Kidney (tissue), 14 donors: ENCODE results near the gene LTBP1. TPM values are rescaled to one million over a fixed set of nuclear protein-coding genes. Genes with fewer than 3 reads are reported as not detected.

Experiments used
- DNase-seq, 5 donors: peaks; one replicate each; pipeline ENCODE4 v3.0.0-alpha.2; 2013 to 2020
- FAIRE-seq: peaks from 2 replicates; lab custom pipeline; 2012; peaks lifted over from hg19 to GRCh38; lab: Jason Lieb, UNC
- H3K27ac ChIP-seq, 2 donors: one replicate each; pipeline ENCODE4 v1.7.0; 2013; ENCODE audit warnings: low read depth in 2 of 2, low read length in 2 of 2, inconsistent platforms in 1 of 2
- H3K27me3 ChIP-seq: one replicate; pipeline ENCODE4 v1.7.1; 2013; ENCODE audit warnings: low read length, inconsistent platforms; ENCODE audit not compliant: control insufficient read depth, insufficient read depth
- H3K36me3 ChIP-seq, 3 donors: one replicate each; pipeline versions ENCODE4 v1.7.0 to v1.7.1; 2013; ENCODE audit warnings: low read length in 3 of 3, control low read depth in 1 of 3, inconsistent platforms in 1 of 3; ENCODE audit not compliant: insufficient read depth in 3 of 3, control insufficient read depth in 2 of 3
- H3K4me1 ChIP-seq, 3 donors: one replicate each; pipeline versions ENCODE4 v1.7.0 to v1.7.1; 2013; ENCODE audit warnings: low read length in 3 of 3, inconsistent platforms in 1 of 3, low read depth in 1 of 3; ENCODE audit not compliant: control insufficient read depth in 2 of 3, insufficient read depth in 2 of 3
- H3K4me3 ChIP-seq, 3 donors: one replicate each; pipeline versions ENCODE4 v1.7.0 to v1.8.1; 2013; ENCODE audit warnings: low read length in 3 of 3, control low read depth in 1 of 3, inconsistent platforms in 1 of 3
- H3K9ac ChIP-seq, 3 donors: one replicate each; pipeline versions ENCODE4 v1.7.0 to v1.7.1; 2013; ENCODE audit warnings: low read length in 3 of 3, control low read depth in 1 of 3, inconsistent platforms in 1 of 3
- H3K9me3 ChIP-seq, 3 donors: one replicate each; pipeline versions ENCODE4 v1.7.0 to v1.7.1; 2013; ENCODE audit warnings: low read length in 3 of 3, control low read depth in 1 of 3, inconsistent platforms in 1 of 3; ENCODE audit not compliant: control insufficient read depth in 2 of 3, insufficient read depth in 1 of 3
- CTCF ChIP-seq: IDR thresholded peaks from 3 replicates; pipeline ENCODE4 v1.5.1; 2012; ENCODE audit warnings: mild to moderate bottlenecking, moderate library complexity, borderline replicate concordance; ENCODE audit not compliant: insufficient read depth; ENCODE audit errors: extremely low read depth
- intact Hi-C: fragments of 100-400 bp; cut with DNase I; formaldehyde crosslinking; loops from one replicate; pipeline ENCODE4 v1.11.1; 2022
- polyA plus RNA-seq: library from polyadenylated mRNA; stranded (reverse); fragments of 350-450 nt; fragmentation: Illumina TruSeq; extraction: RNeasy Lipid Tissue Mini Kit (QIAGEN cat#74804); gene quantifications from one replicate; pipeline ENCODE4 v1.2.3, GENCODE V29; 2014; ENCODE audit warnings: low read depth, low replicate concordance; ENCODE audit not compliant: insufficient read depth
- total RNA-seq: library from RNA; stranded (reverse); fragmentation: NEBNext Ultra II Directional; extraction: Animal tissue kit (Norgen Biotek cat#: 25700); gene quantifications from one replicate; pipeline ENCODE4 v1.2.1, GENCODE V29; 2021
- donor health status: control.
- donor health status: control.
- donor health status: control.
- donor health status: control.
- donor health status: control.
- donor health status: DM: yes; HTN: yes; CAD: no.
- donor health status: Normal renal cell carcinoma (clear cell type).

LTBP1 gene
- total and polyA plus RNA-seq, 2 donors from 2014 or later: 9.3 to 39.8 TPM

GRCh38 chr2:33221046-33221784 lies 274.5 kb downstream of the LTBP1 start:
- Histone ChIP-seq H3K9ac (no peak overlapping the region), H3K4me3 (no peak overlapping the region), H3K36me3 (no peaks in the 10 kb centered on the region), H3K4me1 (peaks cover 0 to 4% (median 0%) of the 10 kb centered on the region in 3 donors), H3K9me3 (no peaks in the 10 kb centered on the region), H3K27ac (no peak overlapping the region), H3K27me3 (no peaks in the 10 kb centered on the region)
- DNase-seq: peak in 2 of 5 donors; percentile 30 to 40
- FAIRE-seq: no peak
- intact Hi-C loops: no loop called here
- no peak for TF ChIP-seq CTCF

GRCh38 chr2:33222309-33222708 lies 275.6 kb downstream of the LTBP1 start:
- intact Hi-C loops: no loop called here
- H3K9me3 ChIP-seq: no peaks in the 10 kb centered on the region
- H3K9ac ChIP-seq: no peak overlapping the region
- no peak for TF ChIP-seq CTCF
- H3K36me3 ChIP-seq: no peaks in the 10 kb centered on the region
- no peak for DNase-seq
- no peak overlapping the region for H3K27ac ChIP-seq
- no peak overlapping the region for H3K4me3 ChIP-seq
- no peak for FAIRE-seq
- H3K4me1 ChIP-seq: no peaks in the 10 kb centered on the region
- no peaks in the 10 kb centered on the region for H3K27me3 ChIP-seq

- DNase-seq (no peak), FAIRE-seq (no peak)
- no peak overlapping the region for H3K4me3 ChIP-seq
- H3K9me3 ChIP-seq: no peaks in the 10 kb centered on the region
- no peaks in the 10 kb centered on the region for H3K4me1 ChIP-seq
- no peaks in the 10 kb centered on the region for H3K27me3 ChIP-seq
- no peak overlapping the region for H3K27ac ChIP-seq
- no peak overlapping the region for H3K9ac ChIP-seq
- TF ChIP-seq CTCF: no peak
- intact Hi-C loops: no loop called here
- no peaks in the 10 kb centered on the region for H3K36me3 ChIP-seq
These were observed 277.1 kb downstream of the LTBP1 start for GRCh38 chr2:33223856-33224255.

GRCh38 chr2:33225350-33225749 lies 278.6 kb downstream of the LTBP1 start:
- H3K4me1 ChIP-seq: no peaks in the 10 kb centered on the region
- no peaks in the 10 kb centered on the region for H3K36me3 ChIP-seq
- DNase-seq (no peak), FAIRE-seq (no peak)
- H3K27ac ChIP-seq: no peak overlapping the region
- no peaks in the 10 kb centered on the region for H3K9me3 ChIP-seq
- TF ChIP-seq CTCF: no peak
- no peak overlapping the region for H3K9ac ChIP-seq
- intact Hi-C loops: no loop called here
- H3K4me3 ChIP-seq: no peak overlapping the region
- no peaks in the 10 kb centered on the region for H3K27me3 ChIP-seq
